Right lobe of liver (tissue), 4 donors: ENCODE data around the gene NKAIN2.

Experiments
- POLR2A ChIP-seq: fragments of 450-650 bp; IDR thresholded peaks from one replicate; pipeline ENCODE4 v1.6.1; 2017; ENCODE audit warnings: antibody characterized with exemption, mild to moderate bottlenecking
- TF ChIP-seq, protein P1 (sequence below), 4 donors: fragments of 200-600 bp in 3 of 4; fragments of 450-650 bp in 1 of 4; IDR thresholded peaks; one replicate each; pipeline versions ENCODE4 v1.5.1 to v1.8.0; 2016 to 2022; ENCODE audit warnings: antibody characterized with exemption in 4 of 4, mild to moderate bottlenecking in 2 of 4
- donor health status: DM: no; HTN: no; CAD: no.
- donor health status: DM: no; HTN: no; CAD: no.
- donor health status: DM: no; HTN: yes; CAD: no.

DNA sequence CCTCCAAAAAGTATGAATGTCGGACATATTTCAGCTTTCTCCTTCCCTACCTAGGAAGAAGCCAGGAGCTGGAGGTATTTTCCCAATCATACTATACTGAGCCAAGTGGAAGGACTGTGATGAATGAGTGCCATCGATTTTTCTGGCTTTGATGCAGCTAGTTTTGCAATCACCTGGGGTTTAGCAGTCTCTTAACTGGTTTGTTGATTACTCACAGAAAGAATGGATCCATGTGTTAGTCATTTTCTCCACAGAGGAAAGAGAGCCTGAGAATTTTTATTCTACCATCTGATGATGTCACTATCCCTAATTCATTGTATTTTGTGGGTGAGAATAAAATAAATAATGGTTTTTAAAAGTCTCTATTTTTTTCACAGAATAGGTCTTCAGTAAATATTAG, 875.7 kb downstream of the NKAIN2 start:
- TF ChIP-seq, protein P1, sequence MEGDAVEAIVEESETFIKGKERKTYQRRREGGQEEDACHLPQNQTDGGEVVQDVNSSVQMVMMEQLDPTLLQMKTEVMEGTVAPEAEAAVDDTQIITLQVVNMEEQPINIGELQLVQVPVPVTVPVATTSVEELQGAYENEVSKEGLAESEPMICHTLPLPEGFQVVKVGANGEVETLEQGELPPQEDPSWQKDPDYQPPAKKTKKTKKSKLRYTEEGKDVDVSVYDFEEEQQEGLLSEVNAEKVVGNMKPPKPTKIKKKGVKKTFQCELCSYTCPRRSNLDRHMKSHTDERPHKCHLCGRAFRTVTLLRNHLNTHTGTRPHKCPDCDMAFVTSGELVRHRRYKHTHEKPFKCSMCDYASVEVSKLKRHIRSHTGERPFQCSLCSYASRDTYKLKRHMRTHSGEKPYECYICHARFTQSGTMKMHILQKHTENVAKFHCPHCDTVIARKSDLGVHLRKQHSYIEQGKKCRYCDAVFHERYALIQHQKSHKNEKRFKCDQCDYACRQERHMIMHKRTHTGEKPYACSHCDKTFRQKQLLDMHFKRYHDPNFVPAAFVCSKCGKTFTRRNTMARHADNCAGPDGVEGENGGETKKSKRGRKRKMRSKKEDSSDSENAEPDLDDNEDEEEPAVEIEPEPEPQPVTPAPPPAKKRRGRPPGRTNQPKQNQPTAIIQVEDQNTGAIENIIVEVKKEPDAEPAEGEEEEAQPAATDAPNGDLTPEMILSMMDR (IDR thresholded peaks at IDR 0.05), result no peak
- no peak for TF ChIP-seq POLR2A
